H9 (cell line): ENCODE results near the gene MAP3K12. TPM values are rescaled to one million over a fixed set of nuclear protein-coding genes. Genes with fewer than 3 reads are reported as not detected.

ENCODE experiments used
- DNase-seq: peaks from one replicate; pipeline ENCODE4 v3.0.0-alpha.2; 2017
- H2AFZ ChIP-seq: one replicate; pipeline ENCODE4 v1.6.1; 2013; ENCODE audit warnings: mild to moderate bottlenecking, low read length, control low read depth, moderate library complexity
- H2AK5ac ChIP-seq: 2 replicates; pipeline ENCODE4 v1.6.1; 2013; ENCODE audit warnings: low read length, control low read depth, mixed read lengths; ENCODE audit not compliant: insufficient read length
- H2BK120ac ChIP-seq: one replicate; pipeline ENCODE4 v1.6.1; 2013; ENCODE audit warnings: low read depth, mild to moderate bottlenecking, low read length, control low read depth, inconsistent platforms; ENCODE audit not compliant: poor library complexity, severe bottlenecking
- H2BK12ac ChIP-seq: 2 replicates; pipeline ENCODE4 v1.6.1; 2013; ENCODE audit warnings: low read length, control low read depth, mixed read lengths, low read depth; ENCODE audit not compliant: insufficient read length
- H2BK15ac ChIP-seq: 2 replicates; pipeline ENCODE4 v1.6.1; 2013; ENCODE audit warnings: low read depth, low read length, control low read depth
- H2BK20ac ChIP-seq: one replicate; pipeline ENCODE4 v1.6.1; 2013; ENCODE audit warnings: low read depth, mild to moderate bottlenecking, low read length, control low read depth, inconsistent platforms; ENCODE audit not compliant: poor library complexity, severe bottlenecking
- H2BK5ac ChIP-seq: 2 replicates; pipeline ENCODE4 v1.6.1; 2013; ENCODE audit warnings: low read length, control low read depth, mixed read lengths; ENCODE audit not compliant: insufficient read length
- H3K14ac ChIP-seq: 2 replicates; pipeline ENCODE4 v1.6.1; 2013; ENCODE audit warnings: low read length, control low read depth; ENCODE audit not compliant: insufficient read depth
- H3K18ac ChIP-seq: 2 replicates; pipeline ENCODE4 v1.6.1; 2013; ENCODE audit warnings: low read depth, mild to moderate bottlenecking, mixed read lengths, low read length, control low read depth; ENCODE audit not compliant: insufficient read length
- H3K23ac ChIP-seq: 2 replicates; pipeline ENCODE4 v1.6.1; 2013; ENCODE audit warnings: low read length, control low read depth, mixed read lengths, low read depth; ENCODE audit not compliant: insufficient read length
- H3K23me2 ChIP-seq: 2 replicates; pipeline ENCODE4 v1.6.1; 2013; ENCODE audit warnings: low read depth, mild to moderate bottlenecking, mixed read lengths, low read length, control low read depth; ENCODE audit not compliant: insufficient read length, poor library complexity, severe bottlenecking
- H3K27ac ChIP-seq: 2 replicates; pipeline ENCODE4 v1.5.1; 2013; ENCODE audit warnings: low read length, control low read depth, mixed read lengths, low read depth; ENCODE audit not compliant: insufficient read length
- H3K27me3 ChIP-seq: 2 replicates; pipeline ENCODE4 v1.6.1; 2013; ENCODE audit warnings: low read length, control low read depth, inconsistent platforms; ENCODE audit not compliant: insufficient read depth
- H3K4ac ChIP-seq: 2 replicates; pipeline ENCODE4 v1.6.1; 2013; ENCODE audit warnings: low read depth, mild to moderate bottlenecking, control low read depth, inconsistent platforms, low read length, moderate library complexity
- H3K4me1 ChIP-seq: 2 replicates; pipeline ENCODE4 v1.6.1; 2013; ENCODE audit warnings: low read length, control low read depth, inconsistent platforms; ENCODE audit not compliant: insufficient read depth
- H3K4me2 ChIP-seq: 2 replicates; pipeline ENCODE4 v1.6.1; 2013; ENCODE audit warnings: low read length, control low read depth, mixed read lengths; ENCODE audit not compliant: insufficient read length, insufficient read depth
- H3K56ac ChIP-seq: 2 replicates; pipeline ENCODE4 v1.6.1; 2013; ENCODE audit warnings: low read depth, mild to moderate bottlenecking, mixed read lengths, low read length, control low read depth; ENCODE audit not compliant: insufficient read length
- H3K79me1 ChIP-seq: 2 replicates; pipeline ENCODE4 v1.6.1; 2013; ENCODE audit warnings: low read depth, mild to moderate bottlenecking, moderate library complexity, low read length, control low read depth, inconsistent platforms; ENCODE audit not compliant: insufficient read depth, poor library complexity, severe bottlenecking
- H3K79me2 ChIP-seq: 2 replicates; pipeline ENCODE4 v1.6.1; 2013; ENCODE audit warnings: low read length, control low read depth, inconsistent platforms; ENCODE audit not compliant: insufficient read depth
- H3K9ac ChIP-seq: 2 replicates; pipeline ENCODE4 v1.6.1; 2013; ENCODE audit warnings: low read length, control low read depth, mixed read lengths; ENCODE audit not compliant: insufficient read length; ENCODE audit errors: extremely low read depth
- H3K9me3 ChIP-seq: one replicate; pipeline ENCODE4 v1.6.1; 2013; ENCODE audit warnings: low read depth, low read length, inconsistent platforms; ENCODE audit not compliant: control insufficient read depth
- H3T11ph ChIP-seq: one replicate; pipeline ENCODE4 v1.6.1; 2013; ENCODE audit warnings: mild to moderate bottlenecking, low read length, control low read depth, inconsistent platforms
- H4K20me1 ChIP-seq: one replicate; pipeline ENCODE4 v1.6.1; 2013; ENCODE audit not compliant: control insufficient read depth, insufficient read length, insufficient read depth
- H4K5ac ChIP-seq: 2 replicates; pipeline ENCODE4 v1.6.1; 2013; ENCODE audit warnings: low read depth, mild to moderate bottlenecking, mixed read lengths, low read length, control low read depth; ENCODE audit not compliant: insufficient read length
- H4K8ac ChIP-seq: replicated peaks from 2 replicates; pipeline ENCODE4 v1.6.1; 2013; ENCODE audit warnings: low read length, control low read depth, mixed read lengths, low read depth; ENCODE audit not compliant: insufficient read length
- H4K91ac ChIP-seq: 2 replicates; pipeline ENCODE4 v1.6.1; 2013; ENCODE audit warnings: low read depth, mild to moderate bottlenecking, moderate library complexity, mixed read lengths, low read length, control low read depth; ENCODE audit not compliant: insufficient read length
- H3K27ac Mint-ChIP-seq, 3 experiments: 2 replicates in 2 of 3; 3 replicates in 1 of 3; pipeline ENCODE4 v1.8.0; 2020 to 2021; ENCODE audit warnings: mixed read lengths in 3 of 3, mild to moderate bottlenecking in 1 of 3, moderate library complexity in 1 of 3
- H3K27me3 Mint-ChIP-seq: 2 replicates; pipeline ENCODE4 v1.8.0; 2021; ENCODE audit warnings: low read depth, mild to moderate bottlenecking, moderate library complexity, mixed read lengths
- H3K36me3 Mint-ChIP-seq, 3 experiments: 2 replicates in 2 of 3; 3 replicates in 1 of 3; pipeline ENCODE4 v1.8.0; 2020 to 2021; ENCODE audit warnings: low read depth in 3 of 3, mixed read lengths in 3 of 3; ENCODE audit not compliant: insufficient read depth in 1 of 3
- H3K4me1 Mint-ChIP-seq, 2 experiments: 2 replicates each; pipeline ENCODE4 v1.8.0; 2020; ENCODE audit warnings: mixed read lengths in 2 of 2
- H3K4me3 Mint-ChIP-seq, 2 experiments: 2 replicates in 1 of 2; 3 replicates in 1 of 2; pipeline ENCODE4 v1.8.0; 2020 to 2021; ENCODE audit warnings: mild to moderate bottlenecking in 2 of 2, mixed read lengths in 2 of 2, moderate library complexity in 1 of 2
- H3K9me3 Mint-ChIP-seq, 2 experiments: 2 replicates in 1 of 2; 3 replicates in 1 of 2; pipeline ENCODE4 v1.8.0; 2020; ENCODE audit warnings: mild to moderate bottlenecking in 2 of 2, mixed read lengths in 2 of 2, moderate library complexity in 1 of 2
- WGBS: extraction: QIAGEN DNeasy Blood & Tissue Kit; methylation state at CpG from one replicate; pipeline ENCODE4 v1.1.7; 2013; ENCODE audit warnings: missing lambda C conversion rate, low lambda C conversion rate, mixed read lengths; ENCODE audit not compliant: insufficient read length; ENCODE audit errors: extremely low coverage; 5-methylcytosine and 5-hydroxymethylcytosine counted together
- total RNA-seq: library from RNA; stranded (reverse); gene quantifications from 2 replicates; pipeline ENCODE4 v1.2.1, GENCODE V29; 2021
- TF ChIP-seq, protein P1 (sequence below): fragments of 200-600 bp; sonication (generic); conservative IDR thresholded peaks from 3 replicates; pipeline ENCODE4 v1.8.0; 2021; ENCODE audit warnings: antibody characterized with exemption, mild to moderate bottlenecking

Gene MAP3K12
- total RNA-seq, 1 experiment from 2014 or later, result 22.3 TPM

DNA sequence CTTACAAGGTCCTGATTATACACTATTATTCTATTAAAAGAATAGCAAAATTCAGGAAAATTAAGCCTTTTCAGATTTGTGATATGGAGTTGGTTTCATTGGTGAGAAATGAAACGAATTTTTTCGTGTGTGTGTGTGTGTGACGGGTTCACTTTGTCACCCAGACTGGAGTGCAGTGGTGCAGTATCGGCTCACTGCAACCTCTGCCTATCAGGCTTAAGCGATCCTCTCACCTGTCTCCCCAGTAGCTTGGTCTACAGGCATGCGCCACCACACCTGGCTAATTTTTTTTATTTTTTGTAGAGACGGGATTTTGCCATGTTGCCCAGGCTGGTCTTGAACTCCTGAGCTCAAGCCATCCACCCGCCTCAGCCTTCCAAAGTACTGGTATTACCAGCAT lies 37.7 kb downstream of the MAP3K12 start:
- H3K4me2 ChIP-seq, result no peak overlapping the region
- no peak overlapping the region for H2BK20ac ChIP-seq
- H3T11ph ChIP-seq, result no peak overlapping the region
- H3K4ac ChIP-seq, result no peak overlapping the region
- H2BK12ac ChIP-seq, result no peak overlapping the region
- no peak overlapping the region for H2BK15ac ChIP-seq
- H3K4me1 ChIP-seq, result no peaks in the 10 kb centered on the region
- TF ChIP-seq, protein P1, sequence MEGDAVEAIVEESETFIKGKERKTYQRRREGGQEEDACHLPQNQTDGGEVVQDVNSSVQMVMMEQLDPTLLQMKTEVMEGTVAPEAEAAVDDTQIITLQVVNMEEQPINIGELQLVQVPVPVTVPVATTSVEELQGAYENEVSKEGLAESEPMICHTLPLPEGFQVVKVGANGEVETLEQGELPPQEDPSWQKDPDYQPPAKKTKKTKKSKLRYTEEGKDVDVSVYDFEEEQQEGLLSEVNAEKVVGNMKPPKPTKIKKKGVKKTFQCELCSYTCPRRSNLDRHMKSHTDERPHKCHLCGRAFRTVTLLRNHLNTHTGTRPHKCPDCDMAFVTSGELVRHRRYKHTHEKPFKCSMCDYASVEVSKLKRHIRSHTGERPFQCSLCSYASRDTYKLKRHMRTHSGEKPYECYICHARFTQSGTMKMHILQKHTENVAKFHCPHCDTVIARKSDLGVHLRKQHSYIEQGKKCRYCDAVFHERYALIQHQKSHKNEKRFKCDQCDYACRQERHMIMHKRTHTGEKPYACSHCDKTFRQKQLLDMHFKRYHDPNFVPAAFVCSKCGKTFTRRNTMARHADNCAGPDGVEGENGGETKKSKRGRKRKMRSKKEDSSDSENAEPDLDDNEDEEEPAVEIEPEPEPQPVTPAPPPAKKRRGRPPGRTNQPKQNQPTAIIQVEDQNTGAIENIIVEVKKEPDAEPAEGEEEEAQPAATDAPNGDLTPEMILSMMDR, result no peak
- H3K23ac ChIP-seq, result no peak overlapping the region
- H2AK5ac ChIP-seq, result no peak overlapping the region
- no peak overlapping the region for H3K27ac ChIP-seq
- H3K18ac ChIP-seq, result no peak overlapping the region
- H3K79me2 ChIP-seq, result peaks cover 3% of the 10 kb centered on the region
- H3K23me2 ChIP-seq, result no peaks in the 10 kb centered on the region
- no peak overlapping the region for H4K5ac ChIP-seq
- H3K4me3 Mint-ChIP-seq, result no peak overlapping the region; a peak in 2 of 5 replicates
- no peak overlapping the region for H4K91ac ChIP-seq
- H3K9me3 ChIP-seq, result no peaks in the 10 kb centered on the region
- H3K4me1 Mint-ChIP-seq, result peaks cover 48 to 71% of the 10 kb centered on the region in 2 experiments
- H4K20me1 ChIP-seq, result no peaks in the 10 kb centered on the region
- H3K9ac ChIP-seq, result no peak overlapping the region
- H4K8ac ChIP-seq, result no peak overlapping the region
- DNase-seq, result no peak
- no peaks in the 10 kb centered on the region for H3K9me3 Mint-ChIP-seq
- peaks cover 18% of the 10 kb centered on the region for H3K79me1 ChIP-seq
- 100% methylated on average over 2 of the region's 8 CpGs for WGBS
- no peak overlapping the region for H2BK120ac ChIP-seq
- no peak overlapping the region for H3K14ac ChIP-seq
- H3K56ac ChIP-seq, result no peak overlapping the region
- H2BK5ac ChIP-seq, result no peak overlapping the region
- peak overlapping the region in 1 of 3 experiments; percentile 87; a peak in 1 of 7 replicates for H3K27ac Mint-ChIP-seq
- H3K27me3 ChIP-seq, result no peaks in the 10 kb centered on the region
- no peaks in the 10 kb centered on the region for H3K27me3 Mint-ChIP-seq
- H3K36me3 Mint-ChIP-seq, result peaks cover 80 to 96% (median 94%) of the 10 kb centered on the region in 3 experiments
- no peak overlapping the region for H2AFZ ChIP-seq
